ENCODE measurements around the gene GBP3.
"Not testable (repeated sequence)": the region's sequence is repeated elsewhere in the genome, so short reads cannot be mapped to it uniquely, and the experiment has no call there.

Gene GBP3

GRCh38 chr1:89042491-89042890 lies 19.8 kb upstream of the GBP3 start:
- Histone ChIP-seq H3K27ac (no peak overlapping the region), H3K4me3 (no peak overlapping the region)

GRCh38 chr1:89041721-89042120 lies 19.1 kb upstream of the GBP3 start:
- Histone ChIP-seq H3K4me3 (no peak overlapping the region), H3K27ac (no peak overlapping the region)

- Histone ChIP-seq H3K4me3 (no peak overlapping the region), H3K27ac (no peak overlapping the region)
These were observed 18.5 kb upstream of the GBP3 start for GRCh38 chr1:89041119-89041641.

DNA sequence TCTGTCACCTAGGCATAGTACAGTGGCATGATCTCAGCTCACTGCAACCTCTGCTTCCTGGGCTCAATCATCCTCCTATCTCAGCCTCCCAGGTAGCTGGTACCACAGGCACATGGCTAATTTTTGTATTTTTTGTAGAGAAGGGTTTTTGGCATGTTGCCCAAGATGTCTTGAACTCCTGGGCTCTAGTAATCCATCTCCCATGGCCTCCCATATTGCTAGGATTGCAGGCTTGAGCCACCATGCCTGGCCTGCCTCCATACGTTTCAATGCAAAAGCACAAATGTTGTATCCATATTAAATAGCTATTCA lies 17.6 kb upstream of the GBP3 start:
- Histone ChIP-seq H3K27ac (no peak overlapping the region), H3K4me3 (no peak overlapping the region)

- no peak overlapping the region for H3K27ac ChIP-seq
- no peak overlapping the region for H3K4me3 ChIP-seq
These were observed 14.5 kb upstream of the GBP3 start for GRCh38 chr1:89037186-89037585.

DNA sequence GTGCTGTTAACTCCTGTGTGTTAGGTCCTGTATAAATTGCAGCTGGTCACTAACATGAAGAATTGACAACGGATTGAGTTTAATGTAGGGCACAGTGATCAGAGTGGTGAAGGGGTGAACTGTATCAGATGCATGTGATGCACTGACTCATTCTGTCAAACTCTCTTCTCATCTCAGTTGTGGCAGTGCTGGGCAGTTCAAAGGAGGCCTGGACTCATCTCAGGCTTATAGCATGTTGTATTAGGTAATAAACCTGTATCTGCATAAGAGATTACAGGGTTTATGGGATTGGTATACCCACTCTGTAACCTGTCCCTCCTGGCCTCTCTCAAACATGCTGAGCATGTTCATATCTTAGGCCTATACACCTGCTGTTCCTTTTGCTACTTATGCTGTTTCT lies 12.4 kb upstream of the GBP3 start:
- H3K27ac ChIP-seq = no peak overlapping the region
- H3K4me3 ChIP-seq = no peak overlapping the region

- not testable (repeated sequence) for H3K27ac ChIP-seq, H3K4me3 ChIP-seq
These were observed 11.3 kb upstream of the GBP3 start for GRCh38 chr1:89034004-89034403.

DNA sequence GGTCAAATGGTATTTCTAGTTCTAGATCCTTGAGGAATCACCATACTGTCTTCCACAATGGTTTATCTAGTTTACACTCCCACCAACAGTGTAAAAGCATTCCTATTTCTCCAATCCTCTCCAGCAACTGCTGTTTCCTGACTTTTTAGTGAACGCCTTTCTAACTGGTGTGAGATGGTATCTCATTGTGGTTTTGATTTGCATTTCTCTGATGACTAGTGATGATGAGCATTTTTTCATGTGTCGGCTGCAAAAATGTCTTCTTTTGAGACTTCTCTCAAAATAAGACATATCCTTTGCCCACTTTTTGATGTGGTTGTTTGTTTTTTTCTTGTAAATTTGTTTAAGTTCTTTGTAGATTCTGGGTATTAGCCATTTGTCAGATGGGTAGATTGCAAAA lies 6.4 kb upstream of the GBP3 start:
- H3K4me3 ChIP-seq, H3K27ac ChIP-seq: not testable (repeated sequence)

GRCh38 chr1:89025928-89026327 lies 3.3 kb upstream of the GBP3 start:
- no peak overlapping the region for H3K4me3 ChIP-seq
- no peak overlapping the region for H3K27ac ChIP-seq

GRCh38 chr1:89023026-89023425 lies 360 bp upstream of the GBP3 start:
- H3K4me3 ChIP-seq = peak overlapping the region in 3 of 7 experiments; percentile 52 to 53 (median 53)
- peak overlapping the region in 20 of 21 experiments; percentile 66 to 96 (median 80) for H3K27ac ChIP-seq

- peak overlapping the region in 1 of 21 experiments; percentile 28 for H3K27ac ChIP-seq
- H3K4me3 ChIP-seq = not testable (repeated sequence)
These were observed 4.3 kb downstream of the GBP3 start for GRCh38 chr1:89018318-89018717.

DNA sequence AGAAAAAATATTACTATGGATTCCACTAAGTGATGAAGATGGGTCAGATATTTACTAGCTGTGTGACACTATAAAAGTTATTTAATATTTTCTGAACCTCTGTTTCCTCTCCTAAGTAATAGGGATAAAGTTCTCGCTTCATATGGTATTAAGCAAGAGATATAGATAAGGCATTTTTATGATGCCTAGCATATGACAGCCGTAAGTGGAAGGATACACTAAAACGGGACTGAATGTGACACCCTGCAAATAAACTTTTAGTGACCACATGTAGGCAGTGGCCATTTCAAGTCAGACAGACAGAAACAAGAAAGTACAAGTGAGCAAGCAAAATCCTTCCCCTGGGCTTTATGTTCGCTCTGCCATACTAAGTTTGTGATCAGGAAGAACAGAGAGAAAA lies 14.2 kb downstream of the GBP3 start:
- Histone ChIP-seq H3K27ac (no peak overlapping the region), H3K4me3 (no peak overlapping the region)

- Histone ChIP-seq H3K4me3 (no peak overlapping the region), H3K27ac (peak overlapping the region in 3 of 21 experiments; percentile 5 to 60 (median 47))
These were observed 17.1 kb downstream of the GBP3 start for GRCh38 chr1:89005286-89006151.

GRCh38 chr1:89002176-89002575 lies 20.5 kb downstream of the GBP3 start:
- H3K4me3 ChIP-seq = not testable (repeated sequence)

GRCh38 chr1:89001510-89001909 lies 21.2 kb downstream of the GBP3 start:
- no peak overlapping the region for H3K4me3 ChIP-seq
- no peak overlapping the region for H3K27ac ChIP-seq

More at GRCh38 chr1:89002176-89002575, 20.5 kb downstream of the GBP3 start:
- not testable (repeated sequence) for H3K27ac ChIP-seq

DNA sequence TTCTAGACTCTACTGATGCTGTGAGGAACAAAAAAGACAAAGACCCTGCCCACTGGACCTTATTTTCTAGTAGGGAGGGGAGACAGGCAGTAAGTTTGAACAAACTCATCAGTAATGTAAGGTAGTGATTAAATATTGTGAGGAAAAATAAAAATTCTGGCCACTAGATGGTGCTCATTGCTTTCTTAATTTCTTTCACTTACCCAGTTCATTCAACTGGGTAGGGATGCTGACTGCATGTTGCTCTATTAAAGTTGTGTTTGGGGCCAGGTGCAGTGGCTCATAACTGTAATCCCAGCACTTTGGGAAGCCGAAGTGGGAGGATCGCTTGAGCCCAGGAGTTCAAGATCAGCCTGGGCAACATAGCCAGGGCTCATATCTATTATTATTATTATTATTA lies 23.9 kb downstream of the GBP3 start:
- H3K4me3 ChIP-seq = no peak overlapping the region

DNA sequence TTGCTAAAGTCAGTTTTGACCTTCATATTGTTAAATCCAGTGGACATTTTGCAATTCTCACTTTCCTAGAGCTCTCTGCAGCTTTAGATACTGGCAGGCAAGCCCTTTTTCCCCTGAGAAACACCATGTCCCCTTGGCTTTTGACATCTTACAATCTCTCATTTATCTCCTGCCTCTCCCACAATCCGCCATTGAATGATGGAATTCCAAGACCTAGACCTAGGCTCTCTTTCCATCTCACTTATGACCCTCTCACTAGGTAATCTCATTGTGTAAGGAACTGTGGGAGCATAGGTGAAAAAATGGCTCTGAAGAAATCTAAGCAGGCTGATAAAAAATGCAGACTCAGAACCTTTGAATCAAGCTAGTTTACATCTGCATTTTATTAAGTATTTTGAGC lies 32.2 kb downstream of the GBP3 start:
- peak overlapping the region in 1 of 21 experiments; percentile 91 for H3K27ac ChIP-seq
- H3K4me3 ChIP-seq = no peak overlapping the region

More for the DNA sequence above, 23.9 kb downstream of the GBP3 start:
- no peak overlapping the region for H3K27ac ChIP-seq

DNA sequence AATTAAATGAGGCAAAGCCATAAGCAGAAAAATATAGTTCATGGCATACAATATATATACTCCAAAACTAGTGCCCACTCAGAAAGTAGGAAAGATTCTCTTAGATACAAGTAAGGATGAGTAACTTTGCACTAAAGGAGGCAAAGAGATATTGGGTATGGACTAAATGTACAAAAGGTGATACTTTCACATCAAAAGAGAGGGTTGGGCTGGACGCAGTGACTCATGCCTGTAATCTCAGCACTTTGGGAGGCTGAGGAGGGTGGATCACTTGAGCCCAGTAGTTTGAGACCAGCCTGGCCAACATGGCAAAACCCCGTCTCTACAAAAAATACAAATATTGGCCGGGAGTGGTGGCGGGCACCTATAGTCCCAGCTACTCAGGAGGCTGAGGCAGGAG lies 37.0 kb downstream of the GBP3 start:
- H3K4me3 ChIP-seq = no peak overlapping the region
- H3K27ac ChIP-seq = peak overlapping the region in 16 of 21 experiments; percentile 1 to 71 (median 58)

- peak overlapping the region in 16 of 21 experiments; percentile 1 to 71 (median 58) for H3K27ac ChIP-seq
- H3K4me3 ChIP-seq = no peak overlapping the region
These were observed 37.6 kb downstream of the GBP3 start for GRCh38 chr1:88985032-88985431.

DNA sequence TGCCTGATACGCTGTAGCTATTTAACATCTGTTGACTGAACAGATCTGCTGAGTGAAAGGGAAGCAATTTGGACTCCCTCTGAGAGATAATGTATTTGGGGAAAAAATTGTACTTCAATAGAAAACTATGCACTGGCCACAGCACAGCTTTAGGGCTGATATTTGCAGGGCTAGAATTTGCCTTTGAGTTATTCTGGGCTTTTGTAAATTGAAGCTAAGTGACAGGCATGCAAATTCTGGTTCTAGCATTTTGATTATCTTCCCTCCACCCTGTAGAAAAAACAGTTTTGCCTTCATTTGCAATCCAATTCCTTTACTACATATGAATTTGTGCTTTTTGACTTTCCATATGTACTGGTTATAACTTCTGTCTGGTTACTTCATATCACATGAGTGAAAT lies 38.1 kb downstream of the GBP3 start:
- peak overlapping the region in 16 of 21 experiments; percentile 1 to 71 (median 58) for H3K27ac ChIP-seq
- H3K4me3 ChIP-seq = no peak overlapping the region

DNA sequence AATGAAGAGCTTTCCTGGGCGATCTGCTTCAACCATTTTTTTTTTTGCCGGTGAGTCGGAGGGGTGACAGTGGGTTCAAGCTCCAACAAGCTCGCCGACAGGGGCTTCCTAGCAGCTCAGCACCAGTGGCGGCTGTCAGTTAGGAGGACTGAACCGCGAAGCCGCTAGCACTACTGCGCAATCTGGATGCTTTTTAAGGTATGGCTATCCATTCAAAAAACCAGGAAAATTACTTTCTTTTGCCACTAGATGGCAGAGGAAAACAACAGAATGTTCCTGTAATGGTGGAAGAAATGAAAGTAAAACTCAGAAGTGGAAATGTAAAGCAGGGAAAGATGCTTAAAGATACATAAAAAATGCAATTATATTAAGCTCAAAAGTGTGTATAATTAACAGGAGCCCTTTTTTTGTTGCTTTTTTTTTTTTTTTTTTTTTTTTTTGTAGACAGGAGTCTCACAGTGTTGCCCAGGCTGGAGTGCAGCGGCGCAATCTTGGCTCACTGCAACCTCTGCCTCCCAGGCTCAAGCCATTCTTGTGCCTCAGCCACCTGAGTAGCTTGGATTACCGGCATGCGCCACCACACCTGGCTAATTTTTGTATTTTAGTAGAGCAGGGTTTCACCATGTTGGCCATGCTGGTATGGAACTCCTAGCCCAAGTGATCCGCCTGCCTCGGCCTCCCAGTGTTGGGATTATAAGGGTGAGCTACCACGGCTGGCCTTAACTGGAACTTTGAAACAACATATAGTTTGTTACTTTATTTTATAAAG lies 38.7 kb downstream of the GBP3 start:
- peak overlapping the region in 2 of 7 experiments; percentile 11 to 12 for H3K4me3 ChIP-seq
- H3K27ac ChIP-seq = peak overlapping the region in 16 of 21 experiments; percentile 18 to 71 (median 58)
